GM21576 (cell line): ENCODE data around the gene PRSS50.

Source experiments
- ATAC-seq: cut with Tn5 transposase; IDR thresholded peaks from one replicate; pipeline ENCODE4 v1.9.1; 2021; ENCODE audit warnings: mild to moderate bottlenecking, moderate library complexity; ENCODE audit not compliant: unreplicated experiment

The PRSS50 gene

DNA sequence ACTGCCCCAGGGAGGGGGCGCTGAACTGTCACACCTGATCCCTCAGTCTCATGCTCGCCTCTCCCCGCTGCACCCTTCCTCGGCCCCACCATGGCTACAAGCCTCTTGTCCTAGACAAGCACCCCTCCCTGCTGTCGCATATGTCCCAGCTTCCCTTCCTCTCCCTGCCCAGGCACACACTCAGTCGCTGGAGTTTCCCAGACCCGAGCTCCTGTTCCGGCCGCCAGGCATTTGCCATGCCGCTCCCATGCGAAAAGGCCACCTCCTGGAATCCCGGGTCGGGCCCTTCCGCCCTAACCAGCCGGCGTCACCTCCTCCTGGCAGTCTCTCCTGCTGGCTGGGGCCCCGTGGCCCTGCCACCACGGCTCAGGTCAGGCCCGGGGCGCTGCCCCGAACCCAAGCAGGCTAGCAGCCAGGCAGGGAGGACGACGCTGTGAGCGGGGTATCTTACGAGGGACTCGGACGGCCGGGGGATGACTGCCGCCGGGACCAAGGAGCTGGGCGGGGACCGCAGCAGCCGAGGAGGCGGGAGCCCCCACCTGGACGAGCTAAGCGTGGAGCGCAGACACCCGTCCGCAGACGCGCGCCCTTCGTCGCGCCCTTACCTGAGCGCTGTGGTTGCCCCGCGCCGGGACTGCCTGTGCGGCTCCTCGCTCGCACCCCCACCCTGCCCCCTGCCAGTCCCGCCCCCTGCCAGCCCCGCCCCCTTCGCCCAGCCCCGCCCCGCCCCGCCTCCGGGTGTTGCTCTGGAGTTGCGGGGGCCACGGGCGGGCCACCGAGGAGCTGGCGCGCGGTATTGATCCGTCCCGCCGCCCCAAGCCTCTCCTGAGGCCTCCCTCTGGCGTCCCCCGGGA lies 24.4 kb downstream of the PRSS50 start, which contains the start of gene ALS2CL:
TSS of gene ALS2CL (minus strand) at position 642 of the 854 bp plus-strand sequence. CDS start 4,239 bp downstream, outside the sequence.
- no peak for ATAC-seq

DNA sequence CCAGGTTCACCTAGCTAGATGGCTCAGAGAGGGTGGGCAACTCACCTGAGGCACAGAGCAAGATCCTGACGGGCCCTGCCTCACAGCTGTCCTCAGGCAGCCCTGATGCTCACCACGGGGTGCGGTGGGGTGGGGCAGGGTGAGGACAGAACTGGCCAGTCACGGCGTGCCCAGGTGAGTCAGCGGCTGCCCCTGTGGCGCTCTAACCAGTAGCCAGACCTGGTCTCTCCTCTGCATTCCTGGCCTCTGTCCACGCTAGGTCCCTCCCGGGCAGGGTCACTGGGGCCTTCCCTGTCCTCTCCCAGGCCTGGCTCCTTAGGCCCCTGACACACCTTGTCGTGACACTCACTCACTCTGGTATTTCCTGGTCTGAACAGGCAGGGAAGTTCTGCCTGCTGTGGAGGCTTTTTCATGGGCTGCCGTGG lies 25.1 kb downstream of the PRSS50 start:
- ATAC-seq = no peak

- no peak for ATAC-seq
Measured at GRCh38 chr3:46690798-46691197, 26.9 kb downstream of the PRSS50 start.

- ATAC-seq = no peak
Measured at GRCh38 chr3:46685446-46685845, 32.2 kb downstream of the PRSS50 start.

DNA sequence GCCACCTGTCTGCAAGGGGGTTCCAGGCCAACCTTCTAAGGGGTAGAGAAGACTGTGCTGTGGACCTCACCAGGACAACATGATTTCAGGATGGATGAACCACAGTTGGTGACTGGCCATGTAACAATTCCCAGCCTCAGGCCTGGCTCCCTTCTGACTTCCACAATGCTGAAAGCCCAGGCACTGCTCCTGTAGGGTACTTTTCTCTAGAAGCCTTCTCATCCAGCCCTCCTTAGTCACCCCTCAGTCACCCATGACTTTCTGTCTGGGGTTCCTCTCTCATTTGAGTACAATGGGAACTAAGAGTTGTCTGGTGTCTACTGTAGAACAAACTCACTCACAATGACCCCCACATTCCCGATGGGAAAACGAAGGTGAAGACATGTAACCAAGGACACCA lies 32.8 kb downstream of the PRSS50 start:
- ATAC-seq = no peak

- ATAC-seq = no peak
Measured at GRCh38 chr3:46682974-46683373, 34.7 kb downstream of the PRSS50 start.

DNA sequence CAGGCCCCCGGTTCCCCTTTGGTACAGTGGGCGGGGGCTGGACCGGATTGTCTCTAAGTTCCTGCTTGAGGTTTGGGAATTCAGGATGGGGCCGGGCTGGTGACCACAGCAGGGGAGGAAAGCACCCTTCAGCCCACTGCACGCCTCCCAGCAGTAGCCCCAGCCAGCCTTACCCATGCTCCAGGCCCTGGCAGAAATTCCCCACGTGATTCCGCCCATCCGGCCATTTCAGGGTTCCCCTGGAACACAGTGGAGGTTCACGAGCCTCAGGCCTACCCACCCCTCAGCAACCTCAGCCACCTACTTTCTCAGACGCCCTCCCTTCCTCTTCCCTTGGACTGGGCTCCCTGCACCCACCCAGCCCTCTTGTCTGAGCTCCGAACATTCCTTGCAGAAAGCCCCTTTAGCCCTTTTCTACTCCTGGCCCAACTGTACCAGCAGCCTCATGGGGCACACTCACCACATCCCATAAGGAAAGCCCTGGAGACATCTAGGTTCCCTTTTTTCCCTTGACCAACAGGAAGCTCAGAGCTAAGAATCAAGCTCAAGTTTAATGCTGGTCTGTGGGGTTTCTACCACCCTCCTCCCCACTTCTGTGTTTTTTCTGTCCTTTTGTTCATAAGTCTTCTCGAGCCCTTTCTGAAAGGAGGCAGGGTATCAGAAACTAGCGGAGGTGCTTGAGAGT lies 35.7 kb downstream of the PRSS50 start:
- no peak for ATAC-seq

DNA sequence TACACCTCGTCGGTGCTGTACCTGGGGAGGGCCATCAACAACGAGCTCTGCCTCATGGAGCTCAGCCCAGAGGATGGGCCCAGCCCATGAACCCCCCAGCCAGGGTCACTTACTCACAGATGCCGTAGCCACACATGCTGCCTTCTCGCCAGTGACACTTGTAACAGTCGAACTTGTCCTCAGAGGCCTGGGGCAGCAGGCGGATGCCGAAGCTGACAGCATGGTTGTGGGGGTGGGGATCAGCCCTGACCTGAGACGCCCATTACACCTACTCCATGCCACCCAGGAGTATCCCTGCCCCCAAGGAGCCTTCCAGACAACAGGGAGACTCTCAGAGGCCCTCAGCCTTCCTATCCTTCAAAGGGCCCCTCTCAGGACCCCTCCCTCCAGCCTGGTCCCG lies 36.3 kb downstream of the PRSS50 start:
- no peak for ATAC-seq

- no peak for ATAC-seq
Measured at GRCh38 chr3:46680298-46680826, 37.3 kb downstream of the PRSS50 start.

DNA sequence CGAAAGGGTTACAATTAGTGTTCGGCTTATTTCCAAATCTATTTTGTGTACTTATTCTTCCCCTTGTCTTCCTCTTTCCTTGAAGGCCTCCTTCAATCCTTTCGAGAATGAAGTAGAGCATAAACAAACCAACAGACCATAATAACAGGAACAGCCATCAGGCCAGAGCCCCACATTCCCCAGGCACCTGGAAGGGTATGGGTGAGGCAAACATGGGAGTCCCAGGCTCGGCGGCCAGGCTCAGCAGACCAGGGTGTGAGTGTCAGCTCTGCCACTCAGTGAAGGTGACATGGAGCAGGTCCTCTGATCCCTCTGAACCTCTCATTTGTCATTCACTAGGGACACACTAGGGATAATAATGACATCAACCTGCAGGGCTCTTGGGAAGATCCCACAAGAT lies 38.0 kb downstream of the PRSS50 start:
- ATAC-seq = no peak

DNA sequence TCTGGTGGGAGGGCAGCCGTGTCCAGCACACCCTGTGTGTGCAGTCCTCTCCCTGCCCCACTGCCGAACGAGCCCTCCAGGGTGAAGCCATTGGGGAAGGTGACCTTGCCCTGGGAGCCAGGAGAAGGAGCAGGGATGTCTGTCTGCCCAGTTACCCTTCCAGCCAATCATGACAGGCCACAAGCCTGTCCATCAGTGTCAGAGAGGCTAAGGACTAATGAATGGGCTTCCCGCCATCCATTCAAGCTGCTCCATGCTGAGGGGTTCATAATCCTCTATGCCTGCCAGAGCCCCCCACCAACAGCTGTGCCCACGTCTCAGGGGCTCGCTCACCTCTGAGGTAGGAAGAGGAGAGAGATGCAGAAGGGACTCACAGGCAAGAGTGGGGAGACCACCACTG lies 39.4 kb downstream of the PRSS50 start:
- ATAC-seq = no peak

DNA sequence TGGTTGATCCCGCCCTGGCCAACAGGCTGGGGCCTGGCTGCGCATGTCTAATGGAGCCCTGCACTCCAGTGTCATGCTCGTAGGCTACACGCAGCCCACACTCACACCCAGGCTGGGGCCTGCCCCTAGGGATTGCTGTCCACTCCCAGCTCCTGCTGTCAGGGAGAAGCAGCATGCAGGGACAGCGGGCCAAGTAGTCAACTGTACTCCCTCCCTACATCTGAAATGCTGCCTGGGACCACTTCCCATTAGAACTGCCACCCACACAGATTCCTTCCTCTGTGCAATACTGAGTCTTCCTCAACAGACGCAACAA lies 40.3 kb downstream of the PRSS50 start:
- no peak for ATAC-seq

DNA sequence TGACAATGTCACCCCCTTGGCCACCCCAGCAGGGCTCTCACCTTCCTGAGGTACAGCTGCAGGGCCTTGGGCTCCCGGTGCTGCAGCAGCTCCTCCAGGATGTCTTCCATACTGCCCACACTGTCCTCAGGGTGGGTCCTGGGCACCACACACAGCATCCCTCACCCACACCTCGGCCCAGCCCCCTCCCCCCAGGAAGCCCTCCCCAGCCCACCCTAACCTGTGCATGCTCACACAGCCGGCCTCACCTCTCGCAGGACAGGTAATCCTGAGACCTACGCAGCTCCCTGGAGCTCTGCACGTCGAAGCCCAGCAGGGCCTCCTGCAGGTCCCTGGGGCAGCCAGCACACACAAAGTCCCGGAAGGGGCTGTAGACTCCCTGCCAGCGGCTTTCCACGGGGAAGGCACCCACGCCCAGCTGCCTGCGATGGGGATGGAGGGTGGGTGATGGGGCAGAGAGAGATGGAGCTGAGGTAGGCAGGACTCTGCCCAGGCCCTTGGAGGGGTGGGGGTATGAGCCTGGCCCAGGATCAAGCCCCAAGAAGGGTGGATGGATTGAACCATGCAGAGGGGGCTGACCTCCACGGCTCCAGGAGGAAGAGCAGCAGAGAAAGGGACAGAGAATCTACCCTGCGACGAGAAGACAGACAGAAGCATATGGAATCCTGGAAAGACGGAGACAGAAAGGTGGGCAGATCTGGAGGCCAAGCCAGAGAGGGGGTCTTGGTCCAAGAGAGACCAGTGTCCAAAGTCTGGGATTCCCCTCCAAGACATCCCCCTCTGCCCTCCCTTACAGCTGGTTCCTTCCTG lies 40.9 kb downstream of the PRSS50 start:
- no peak for ATAC-seq

GRCh38 chr3:46675843-46676567 lies 41.7 kb downstream of the PRSS50 start:
- ATAC-seq = no peak

DNA sequence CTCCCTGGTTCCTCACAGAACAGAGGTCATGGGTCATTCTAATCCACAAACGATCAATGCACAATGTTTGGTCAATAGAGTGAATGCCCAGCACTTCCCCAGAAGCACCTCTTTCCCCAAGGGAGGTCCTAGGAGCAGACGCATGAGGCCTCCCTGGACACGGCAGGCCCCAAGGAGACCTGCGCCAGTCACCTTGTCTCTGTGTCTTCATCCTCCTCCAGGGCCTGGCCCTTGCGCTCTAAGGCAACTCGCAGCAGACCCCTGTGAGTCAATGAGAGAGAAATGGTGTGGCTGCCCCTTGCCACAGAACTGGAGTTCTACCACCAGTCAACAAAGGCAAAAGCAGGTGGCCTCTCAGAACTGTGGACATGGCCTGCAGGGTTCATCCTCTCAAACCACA lies 42.2 kb downstream of the PRSS50 start:
- no peak for ATAC-seq

DNA sequence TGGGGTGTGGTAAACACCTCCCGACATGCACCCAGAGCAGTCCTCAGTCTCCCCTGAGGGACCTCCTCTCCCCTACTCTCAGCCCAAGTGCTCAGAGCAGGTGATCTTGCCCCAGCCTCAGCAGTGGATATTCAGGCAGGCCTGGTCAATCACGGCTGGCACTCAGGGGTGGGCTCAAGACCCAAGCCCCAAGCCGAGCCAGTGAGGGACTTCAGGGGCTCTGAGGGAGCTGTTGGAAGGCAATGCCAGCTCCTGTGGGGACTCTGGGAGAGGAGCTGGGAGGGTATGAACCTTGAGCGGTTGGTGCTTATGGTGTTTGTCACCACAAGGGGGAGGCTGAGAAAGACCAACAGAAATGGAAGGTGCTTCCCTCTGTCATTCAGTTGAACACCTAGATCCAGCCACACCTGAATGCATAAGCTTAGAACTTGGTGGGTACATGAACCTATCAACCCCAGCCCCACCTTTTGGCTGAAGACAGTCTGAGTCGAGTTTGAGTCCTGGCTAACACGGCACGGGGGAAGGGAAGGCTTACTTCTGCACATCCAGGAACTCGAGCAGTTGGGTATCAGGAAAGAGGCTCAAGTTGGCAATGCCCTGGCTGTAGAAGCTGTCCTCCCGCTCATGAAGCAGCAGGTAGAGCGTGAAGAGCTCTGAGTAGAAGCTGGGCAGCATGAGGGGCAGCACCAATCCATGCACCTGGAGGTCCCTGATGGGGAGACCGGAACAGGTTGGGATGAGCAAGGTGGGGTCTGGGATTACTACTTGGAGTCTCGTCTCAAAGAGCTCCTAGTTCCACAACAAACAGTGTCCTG lies 43.4 kb downstream of the PRSS50 start:
- ATAC-seq = no peak

DNA sequence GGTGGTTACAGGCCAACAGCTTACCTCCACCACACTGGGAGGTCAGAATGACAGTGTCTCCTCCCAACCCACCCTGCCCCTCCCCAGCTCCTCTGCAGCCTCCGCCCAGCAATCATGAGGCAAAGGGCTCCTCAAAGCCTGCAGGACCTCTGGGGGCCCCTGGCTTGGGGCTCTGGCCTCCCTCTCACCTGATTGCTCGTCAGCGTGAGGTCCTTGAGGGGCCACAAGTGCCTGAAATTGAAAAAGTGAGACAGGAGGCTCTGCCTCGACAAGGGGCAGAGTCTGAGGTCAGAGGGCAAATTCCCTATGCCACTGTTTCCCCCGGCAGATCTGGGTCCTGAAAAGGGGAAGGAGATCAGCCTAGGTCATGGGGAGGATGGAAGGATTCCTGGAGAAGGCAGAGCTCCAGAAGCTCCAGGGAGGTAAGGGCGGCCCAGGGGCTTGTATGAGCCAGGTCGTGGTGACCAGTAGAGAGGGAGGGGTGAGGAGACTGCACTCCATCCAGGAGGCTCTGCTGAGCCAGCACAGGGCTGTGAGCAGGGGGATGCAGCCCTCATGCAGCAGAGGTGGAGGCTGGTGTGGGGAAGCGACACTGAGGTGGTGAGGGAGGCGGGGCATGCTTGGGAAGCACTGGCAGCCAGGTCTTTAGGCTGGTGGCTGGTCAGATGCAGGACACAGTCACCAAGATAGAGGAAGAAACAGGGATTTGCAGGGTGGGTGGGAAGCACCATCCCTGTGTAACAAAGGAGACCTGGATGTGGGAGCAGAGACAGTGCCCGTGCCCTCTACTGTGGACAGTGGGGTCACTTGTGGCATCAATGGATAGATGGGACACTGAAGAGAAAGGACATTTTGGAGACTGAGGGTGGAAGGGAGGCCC lies 44.3 kb downstream of the PRSS50 start:
- no peak for ATAC-seq

GRCh38 chr3:46672349-46672695 lies 45.3 kb downstream of the PRSS50 start:
- no peak for ATAC-seq
